Measurements from ENCODE around the gene NPIPB12.
"Not testable (repeated sequence)": the region's sequence is repeated elsewhere in the genome, so short reads cannot be mapped to it uniquely, and the experiment has no call there.

Gene NPIPB12

DNA sequence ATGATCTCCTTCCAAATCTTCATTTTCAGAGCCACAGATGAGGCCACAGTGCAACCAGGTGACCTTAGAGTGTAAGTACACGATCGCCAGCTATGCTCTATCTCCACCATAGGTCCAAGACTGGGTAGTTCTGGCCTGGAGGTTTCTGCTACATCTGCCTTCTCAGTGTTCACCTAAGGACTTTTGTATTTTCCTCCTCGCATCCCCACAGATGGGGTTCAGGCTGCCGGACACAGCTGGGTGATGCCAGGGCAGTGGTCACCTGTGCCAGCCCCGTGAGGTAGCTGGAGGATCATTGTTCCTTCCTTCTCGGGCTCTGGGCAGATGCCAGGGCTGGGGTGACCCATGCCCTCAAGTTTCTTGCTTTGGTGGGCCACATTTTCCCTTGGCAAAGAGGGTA lies at the start of gene NPIPB12:
Gene NPIPB12, minus strand, starts transcription at position 101 of the 400 bp plus-strand sequence.
- not testable (repeated sequence) for H3K4me1 Mint-ChIP-seq; H3K9me3 Mint-ChIP-seq; H3K4me3 Mint-ChIP-seq; H3K36me3 Mint-ChIP-seq (ENCODE audit: low read depth); H3K27ac Mint-ChIP-seq; H3K27me3 Mint-ChIP-seq (ENCODE audit: low read depth)

GRCh38 chr16:29521520-29521919 lies 15.3 kb upstream of the NPIPB12 start:
- not testable (repeated sequence) for H3K36me3 Mint-ChIP-seq (ENCODE audit: low read depth); H3K27ac Mint-ChIP-seq; H3K4me3 Mint-ChIP-seq; H3K9me3 Mint-ChIP-seq; H3K4me1 Mint-ChIP-seq; H3K27me3 Mint-ChIP-seq (ENCODE audit: low read depth)

DNA sequence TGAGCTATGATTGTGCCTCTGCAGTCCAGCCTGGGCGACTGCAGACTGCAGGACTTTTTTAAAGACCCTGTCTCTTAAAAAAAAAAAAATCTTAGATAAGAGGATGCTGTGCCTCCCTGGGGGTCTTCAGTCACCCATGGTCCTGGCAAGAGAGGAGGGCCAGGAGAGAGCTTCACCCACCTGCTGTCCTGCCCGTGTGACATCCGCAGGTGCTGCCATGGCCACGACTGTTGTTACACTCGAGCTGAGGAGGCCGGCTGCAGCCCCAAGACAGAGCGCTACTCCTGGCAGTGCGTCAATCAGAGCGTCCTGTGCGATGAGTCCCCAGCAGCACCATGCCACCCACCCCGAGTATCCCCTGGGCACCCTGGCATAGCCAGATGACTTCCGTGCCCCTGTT lies 23.9 kb downstream of the NPIPB12 start:
- not testable (repeated sequence) for H3K36me3 Mint-ChIP-seq (ENCODE audit: low read depth); H3K4me3 Mint-ChIP-seq; H3K27me3 Mint-ChIP-seq (ENCODE audit: low read depth); H3K27ac Mint-ChIP-seq; H3K9me3 Mint-ChIP-seq; H3K4me1 Mint-ChIP-seq

GRCh38 chr16:29472065-29472464 lies 34.1 kb downstream of the NPIPB12 start:
- H3K27ac Mint-ChIP-seq = not testable (repeated sequence)

DNA sequence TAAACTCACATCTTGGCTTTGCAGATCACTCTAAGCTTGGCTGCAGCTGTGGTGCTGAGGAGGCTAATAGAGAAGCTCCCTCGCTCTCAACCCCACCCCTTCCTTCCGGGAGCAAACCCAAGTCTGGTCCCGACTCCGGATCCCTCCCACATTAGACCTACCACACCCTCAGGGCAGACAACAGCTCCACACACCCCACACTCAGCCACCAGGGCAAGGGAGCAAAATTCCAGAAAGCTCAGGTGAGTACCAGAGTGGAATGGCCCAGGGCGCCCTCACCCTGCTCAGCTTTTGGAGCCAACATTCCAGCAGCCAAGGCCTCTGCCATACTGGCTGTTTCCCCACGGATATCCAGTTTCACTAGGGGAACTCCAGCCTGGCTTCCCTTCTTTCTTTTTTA lies 36.5 kb downstream of the NPIPB12 start:
- H3K27me3 Mint-ChIP-seq (ENCODE audit: low read depth); H3K36me3 Mint-ChIP-seq (ENCODE audit: low read depth); H3K4me1 Mint-ChIP-seq; H3K4me3 Mint-ChIP-seq; H3K9me3 Mint-ChIP-seq; H3K27ac Mint-ChIP-seq: not testable (repeated sequence)

More at GRCh38 chr16:29472065-29472464, 34.1 kb downstream of the NPIPB12 start:
- not testable (repeated sequence) for H3K4me1 Mint-ChIP-seq; H3K27me3 Mint-ChIP-seq (ENCODE audit: low read depth); H3K4me3 Mint-ChIP-seq; H3K36me3 Mint-ChIP-seq (ENCODE audit: low read depth); H3K9me3 Mint-ChIP-seq

- not testable (repeated sequence) for H3K27me3 Mint-ChIP-seq (ENCODE audit: low read depth); H3K27ac Mint-ChIP-seq; H3K4me1 Mint-ChIP-seq; H3K36me3 Mint-ChIP-seq (ENCODE audit: low read depth); H3K9me3 Mint-ChIP-seq; H3K4me3 Mint-ChIP-seq
Observed at GRCh38 chr16:29467654-29468366, 38.4 kb downstream of the NPIPB12 start.

DNA sequence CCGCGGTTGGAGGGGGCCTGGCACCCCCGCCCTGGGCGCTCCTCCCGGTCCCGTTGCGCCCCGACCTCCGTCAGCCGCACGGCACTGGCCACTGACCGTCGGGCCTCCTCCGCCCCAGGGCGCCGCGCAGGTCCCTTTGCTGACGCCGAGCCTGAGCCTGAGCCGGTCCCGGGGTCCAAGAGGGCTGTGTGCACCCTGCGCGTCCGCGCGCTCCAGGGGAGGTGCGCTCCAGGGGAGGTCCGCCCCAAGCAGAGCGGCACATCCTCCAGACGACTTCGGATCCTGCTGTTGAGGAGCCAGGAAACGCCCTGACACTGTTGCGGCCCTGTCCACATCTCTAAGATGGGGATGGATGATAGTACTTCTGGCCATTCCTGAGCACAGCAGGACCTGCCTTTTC lies 39.3 kb downstream of the NPIPB12 start:
- H3K4me3 Mint-ChIP-seq; H3K36me3 Mint-ChIP-seq (ENCODE audit: low read depth); H3K4me1 Mint-ChIP-seq; H3K27ac Mint-ChIP-seq; H3K9me3 Mint-ChIP-seq; H3K27me3 Mint-ChIP-seq (ENCODE audit: low read depth): not testable (repeated sequence)

- H3K36me3 Mint-ChIP-seq (ENCODE audit: low read depth); H3K27ac Mint-ChIP-seq; H3K4me3 Mint-ChIP-seq; H3K9me3 Mint-ChIP-seq; H3K27me3 Mint-ChIP-seq (ENCODE audit: low read depth); H3K4me1 Mint-ChIP-seq: not testable (repeated sequence)
Observed at GRCh38 chr16:29465985-29466824, 40.0 kb downstream of the NPIPB12 start.

GRCh38 chr16:29460647-29461030 lies 45.6 kb downstream of the NPIPB12 start:
- not testable (repeated sequence) for H3K4me3 Mint-ChIP-seq, H3K4me1 Mint-ChIP-seq

GRCh38 chr16:29459706-29460646 lies 46.2 kb downstream of the NPIPB12 start, which contains the start of gene SULT1A4:
Gene SULT1A4 (plus strand): TSS chr16:29459913. CDS start chr16:29461386, 1,473 bp downstream.
- H3K27ac Mint-ChIP-seq, H3K4me3 Mint-ChIP-seq, H3K4me1 Mint-ChIP-seq: not testable (repeated sequence)

More at GRCh38 chr16:29460647-29461030, 45.6 kb downstream of the NPIPB12 start:
- H3K27ac Mint-ChIP-seq; H3K36me3 Mint-ChIP-seq (ENCODE audit: low read depth); H3K27me3 Mint-ChIP-seq (ENCODE audit: low read depth); H3K9me3 Mint-ChIP-seq: not testable (repeated sequence)

GRCh38 chr16:29457660-29458059 lies 48.5 kb downstream of the NPIPB12 start:
- H3K27me3 Mint-ChIP-seq (ENCODE audit: low read depth); H3K4me1 Mint-ChIP-seq; H3K4me3 Mint-ChIP-seq: not testable (repeated sequence)

More at GRCh38 chr16:29459706-29460646, 46.2 kb downstream of the NPIPB12 start, which contains the start of gene SULT1A4:
- H3K27me3 Mint-ChIP-seq (ENCODE audit: low read depth); H3K9me3 Mint-ChIP-seq; H3K36me3 Mint-ChIP-seq (ENCODE audit: low read depth): not testable (repeated sequence)

GRCh38 chr16:29454828-29455227 lies 51.4 kb downstream of the NPIPB12 start:
- H3K9me3 Mint-ChIP-seq; H3K4me3 Mint-ChIP-seq; H3K27me3 Mint-ChIP-seq (ENCODE audit: low read depth); H3K4me1 Mint-ChIP-seq; H3K27ac Mint-ChIP-seq; H3K36me3 Mint-ChIP-seq (ENCODE audit: low read depth): not testable (repeated sequence)

More at GRCh38 chr16:29457660-29458059, 48.5 kb downstream of the NPIPB12 start:
- not testable (repeated sequence) for H3K36me3 Mint-ChIP-seq (ENCODE audit: low read depth); H3K9me3 Mint-ChIP-seq; H3K27ac Mint-ChIP-seq

- H3K4me3 Mint-ChIP-seq; H3K9me3 Mint-ChIP-seq; H3K27ac Mint-ChIP-seq; H3K4me1 Mint-ChIP-seq; H3K36me3 Mint-ChIP-seq (ENCODE audit: low read depth); H3K27me3 Mint-ChIP-seq (ENCODE audit: low read depth): not testable (repeated sequence)
Observed at GRCh38 chr16:29454269-29454668, 51.9 kb downstream of the NPIPB12 start, which contains the start of the genes BOLA2 and SLX1B. Gene BOLA2 (minus strand): TSS chr16:29454351. CDS start chr16:29454253, 98 bp downstream. Gene SLX1B (plus strand): TSS chr16:29454533.

- H3K4me1 Mint-ChIP-seq; H3K36me3 Mint-ChIP-seq (ENCODE audit: low read depth); H3K27ac Mint-ChIP-seq; H3K4me3 Mint-ChIP-seq; H3K9me3 Mint-ChIP-seq; H3K27me3 Mint-ChIP-seq (ENCODE audit: low read depth): not testable (repeated sequence)
Observed at GRCh38 chr16:29453754-29454153, 52.5 kb downstream of the NPIPB12 start.
